Measurements from ENCODE around the gene PRH2. TPM values are rescaled to one million over a fixed set of nuclear protein-coding genes. Genes with fewer than 3 reads are reported as not detected.
A peak's percentile ranks its signal among the peaks of the same experiment; 100 is the strongest.

PRH2 gene
- total and polyA plus RNA-seq, 4 experiments from 2014 or later, result not detected

DNA sequence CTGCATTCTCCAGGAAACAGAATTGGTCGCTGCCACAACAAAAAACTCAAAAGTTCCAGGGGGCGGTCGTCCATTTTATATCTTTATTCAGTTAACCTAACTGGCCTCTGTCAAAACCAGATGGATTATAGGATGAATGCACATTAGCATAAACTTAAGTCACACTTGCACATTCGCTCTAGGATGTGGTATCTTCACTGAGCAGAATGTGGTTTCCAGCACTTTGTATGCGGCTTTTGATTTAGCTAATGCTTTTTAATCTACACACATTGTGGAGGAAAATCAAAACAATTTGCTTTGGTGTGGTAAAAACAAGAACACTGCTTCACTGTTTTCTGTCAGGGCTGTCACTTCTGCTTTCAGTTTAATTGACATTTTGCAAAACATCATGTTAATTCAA, 53.2 kb downstream of the PRH2 start:
- peaks cover 2 to 9% of the 10 kb centered on the region in 2 donors for H3K27me3 Mint-ChIP-seq
- ChIA-PET CTCF (ENCODE audit: partially characterized antibody) (no interaction called here), POLR2A (ENCODE audit: partially characterized antibody) (interaction anchor here (1.0 to 1.8 kb wide), 2 partner anchors 189 to 564 kb away, joined by 3 to 10 read pairs; partner anchors contain the start of gene SMIM10L1)
- H3K4me1 Mint-ChIP-seq, result peaks cover 20 to 44% (median 31%) of the 10 kb centered on the region in 4 donors
- intact Hi-C loops (cut with micrococcal nuclease), result no loop called here
- H3K4me3 ChIP-seq (ENCODE audit: low read length in 2 of 2), result no peak overlapping the region
- no peak overlapping the region for H3K27ac ChIP-seq (ENCODE audit: low read depth, low read length)
- peaks cover 23% of the 10 kb centered on the region for H3K4me1 ChIP-seq (ENCODE audit: insufficient read depth, low read length)
- H3K9me3 ChIP-seq (ENCODE audit: control insufficient read depth in 1 of 2, low read length in 2 of 2), result no peaks in the 10 kb centered on the region
- peak overlapping the region in 7 of 8 donors; percentile 24 to 82 (median 62) for H3K4me3 Mint-ChIP-seq
- H3K27me3 ChIP-seq (ENCODE audit: insufficient read depth, low read length), result no peaks in the 10 kb centered on the region
- no peaks in the 10 kb centered on the region for H3K9me3 Mint-ChIP-seq
- H3K36me3 Mint-ChIP-seq, result no peaks in the 10 kb centered on the region
- peak; percentile 70 to 89 (median 85) for DNase-seq
- H3K36me3 ChIP-seq (ENCODE audit: insufficient read depth, low read length), result no peaks in the 10 kb centered on the region
- H3K27ac Mint-ChIP-seq, result peak overlapping the region in 5 of 7 donors; percentile 10 to 45 (median 28)

Other genes starting within 250 kb of the PRH2 start
- 1 to 10 TPM; 3.2 to 5.1 TPM for gene YBX3, start 205.9 kb upstream of the PRH2 start, total RNA-seq
- 1 to 10 TPM; 1.7 to 2.0 TPM for gene YBX3, start 205.9 kb upstream of the PRH2 start, polyA plus RNA-seq
- gene TAS2R7, start 126.6 kb upstream of the PRH2 start, total RNA-seq, result not detected
- gene TAS2R7, start 126.6 kb upstream of the PRH2 start, polyA plus RNA-seq, result not detected
- not detected for gene TAS2R8, start 122.0 kb upstream of the PRH2 start, total RNA-seq
- gene TAS2R8, start 122.0 kb upstream of the PRH2 start, polyA plus RNA-seq, result not detected
- gene TAS2R9, start 119.1 kb upstream of the PRH2 start, total RNA-seq, result not detected
- gene TAS2R9, start 119.1 kb upstream of the PRH2 start, polyA plus RNA-seq, result not detected
- under 1 TPM; 0.44 to 0.76 TPM for gene TAS2R10, start 102.9 kb upstream of the PRH2 start, total RNA-seq
- gene TAS2R10, start 102.9 kb upstream of the PRH2 start, polyA plus RNA-seq, result not detected
- gene PRR4, start 79.8 kb upstream of the PRH2 start, total RNA-seq, result 1 to 10 TPM in 1 of 2 experiments, under 1 TPM in 1; 0.87 to 1.5 TPM
- gene PRR4, start 79.8 kb upstream of the PRH2 start, polyA plus RNA-seq, result 1 to 10 TPM in 1 of 2 donors, under 1 TPM in 1; 0.83 to 1.2 TPM
- gene PRH1, start 45.0 kb upstream of the PRH2 start, total RNA-seq, result 10 to 100 TPM; 15.3 to 18.0 TPM
- gene PRH1, start 45.0 kb upstream of the PRH2 start, polyA plus RNA-seq, result 10 to 100 TPM in 1 of 2 donors, 1 to 10 TPM in 1; 1.2 to 13.3 TPM
- under 1 TPM; 0.79 to 0.86 TPM for gene TAS2R13, start 19.7 kb upstream of the PRH2 start, total RNA-seq
- not detected for gene TAS2R13, start 19.7 kb upstream of the PRH2 start, polyA plus RNA-seq
- 1 to 10 TPM; 1.9 to 2.2 TPM for gene TAS2R14, start 10.0 kb downstream of the PRH2 start, total RNA-seq
- gene TAS2R14, start 10.0 kb downstream of the PRH2 start, polyA plus RNA-seq, result under 1 TPM; 0.36 to 0.99 TPM
- 1 to 10 TPM in 1 of 2 experiments, under 1 TPM in 1; 0.80 to 1.0 TPM for gene TAS2R50, start 57.7 kb downstream of the PRH2 start, total RNA-seq
- gene TAS2R50, start 57.7 kb downstream of the PRH2 start, polyA plus RNA-seq, result not detected
- gene TAS2R20, start 69.1 kb downstream of the PRH2 start, total RNA-seq, result 1 to 10 TPM; 1.3 to 2.5 TPM
- under 1 TPM in 1 of 2 donors, not detected in 1; 0.14 TPM for gene TAS2R20, start 69.1 kb downstream of the PRH2 start, polyA plus RNA-seq
- gene TAS2R19, start 93.4 kb downstream of the PRH2 start, total RNA-seq, result 1 to 10 TPM; 2.1 to 3.1 TPM
- not detected for gene TAS2R19, start 93.4 kb downstream of the PRH2 start, polyA plus RNA-seq
- 1 to 10 TPM; 3.1 to 3.2 TPM for gene TAS2R31, start 102.2 kb downstream of the PRH2 start, total RNA-seq
- not detected for gene TAS2R31, start 102.2 kb downstream of the PRH2 start, polyA plus RNA-seq
- gene TAS2R46, start 133.1 kb downstream of the PRH2 start, total RNA-seq, result 1 to 10 TPM; 1.1 to 1.3 TPM
- under 1 TPM in 1 of 2 donors, not detected in 1; 0.22 TPM for gene TAS2R46, start 133.1 kb downstream of the PRH2 start, polyA plus RNA-seq
- under 1 TPM; 0.35 to 0.67 TPM for gene TAS2R43, start 163.1 kb downstream of the PRH2 start, total RNA-seq
- under 1 TPM in 1 of 2 donors, not detected in 1; 0.20 TPM for gene TAS2R43, start 163.1 kb downstream of the PRH2 start, polyA plus RNA-seq
- 1 to 10 TPM; 2.9 to 3.8 TPM for gene TAS2R30, start 205.4 kb downstream of the PRH2 start, total RNA-seq
- gene TAS2R30, start 205.4 kb downstream of the PRH2 start, polyA plus RNA-seq, result not detected
- 10 to 100 TPM; 11.6 to 11.9 TPM for gene SMIM10L1, start 242.0 kb downstream of the PRH2 start, total RNA-seq
- gene SMIM10L1, start 242.0 kb downstream of the PRH2 start, polyA plus RNA-seq, result 10 to 100 TPM in 1 of 2 donors, 1 to 10 TPM in 1; 8.0 to 15.2 TPM

Measured in CD4-positive, alpha-beta memory T cell (primary cell).